GM19452 (cell line): ENCODE measurements around the gene AMY2A.
"Not testable (repeated sequence)": the region's sequence is repeated elsewhere in the genome, so short reads cannot be mapped to it uniquely, and the experiment has no call there.

Experiments used
- ATAC-seq: cut with Tn5 transposase; IDR thresholded peaks from one replicate; pipeline ENCODE4 v1.9.1; 2021; ENCODE audit not compliant: unreplicated experiment

The AMY2A gene

DNA sequence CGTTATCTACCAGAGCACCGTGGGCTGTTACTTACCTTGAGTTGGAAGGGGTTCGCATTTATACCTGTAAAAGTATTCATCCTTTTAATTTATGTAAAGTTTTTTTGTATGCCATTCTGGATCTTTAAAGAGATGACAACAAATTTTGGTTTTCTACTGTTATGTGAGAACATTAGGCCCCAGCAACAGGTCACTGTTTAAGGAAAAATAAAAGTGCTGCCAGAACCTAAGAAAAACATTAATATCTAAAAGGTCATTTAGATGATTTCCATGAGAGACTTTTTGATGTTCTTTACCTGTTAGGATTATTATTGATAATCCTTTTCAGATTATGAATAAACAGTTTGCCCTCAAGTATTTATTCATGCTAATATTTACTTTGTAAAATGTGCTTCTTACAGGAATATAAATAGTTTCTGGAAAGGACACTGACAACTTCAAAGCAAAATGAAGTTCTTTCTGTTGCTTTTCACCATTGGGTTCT, at the start of gene AMY2A:
Gene AMY2A, plus strand, starts transcription at position 434 of the 484 bp plus-strand sequence. Its CDS starts 14 bp downstream, at position 448.
- not testable (repeated sequence) for ATAC-seq

DNA sequence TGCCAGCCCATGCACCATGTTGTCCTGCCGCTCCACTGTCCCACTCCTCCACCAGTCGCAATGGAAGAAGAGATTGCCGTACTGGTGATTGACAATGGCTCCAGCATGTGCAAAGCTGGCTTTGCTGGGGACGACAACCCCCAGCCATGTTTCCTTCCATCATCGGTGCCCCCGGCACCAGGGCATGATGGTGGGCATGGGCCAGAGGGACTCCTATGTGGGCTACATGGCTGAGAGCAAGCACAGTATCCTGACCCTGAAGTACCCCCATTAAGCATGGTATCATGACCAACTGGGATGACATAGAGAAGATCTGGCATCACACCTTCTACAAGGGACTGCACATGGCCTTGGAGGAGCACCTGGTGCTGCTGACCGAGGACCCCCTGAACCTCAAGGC, 47.7 kb upstream of the AMY2A start:
- no peak for ATAC-seq

DNA sequence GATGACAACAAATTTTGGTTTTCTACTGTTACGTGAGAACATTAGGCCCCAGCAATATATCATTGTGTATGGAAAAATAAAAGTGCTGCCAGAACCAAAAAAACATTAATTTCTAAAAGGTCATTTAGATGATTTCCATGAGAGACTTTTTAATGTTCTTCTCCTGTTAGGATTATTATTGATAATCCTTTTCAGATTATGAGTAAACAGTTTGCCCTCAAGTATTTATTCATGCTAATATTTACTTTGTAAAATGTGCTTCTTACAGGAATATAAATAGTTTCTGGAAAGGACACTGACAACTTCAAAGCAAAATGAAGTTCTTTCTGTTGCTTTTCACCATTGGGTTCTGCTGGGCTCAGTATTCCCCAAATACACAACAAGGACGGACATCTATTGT, 45.9 kb upstream of the AMY2A start, which contains the start of gene AMY2B:
Gene AMY2B, plus strand, starts transcription at position 301 of the 400 bp plus-strand sequence. Its CDS starts 14 bp downstream, at position 315.
- ATAC-seq = not testable (repeated sequence)

DNA sequence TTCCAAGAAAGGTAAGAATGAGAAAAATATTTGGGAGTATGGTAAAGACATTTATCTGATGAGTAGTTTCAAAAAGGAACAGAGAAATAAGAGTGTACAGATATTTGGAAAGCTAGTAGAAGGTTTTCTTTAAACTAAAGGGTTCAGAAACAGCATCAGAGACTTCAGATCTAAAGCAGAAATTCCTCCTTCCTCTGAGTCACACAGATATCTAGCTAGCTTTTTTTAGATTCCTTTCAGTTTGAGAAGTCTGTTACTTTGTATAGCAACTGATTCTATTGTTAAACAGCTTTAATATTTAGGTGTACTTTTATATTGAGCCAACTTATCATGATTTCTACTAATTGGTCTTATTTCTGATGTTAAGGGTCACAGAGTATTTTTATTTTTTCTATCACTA, 41.2 kb upstream of the AMY2A start:
- no peak for ATAC-seq

DNA sequence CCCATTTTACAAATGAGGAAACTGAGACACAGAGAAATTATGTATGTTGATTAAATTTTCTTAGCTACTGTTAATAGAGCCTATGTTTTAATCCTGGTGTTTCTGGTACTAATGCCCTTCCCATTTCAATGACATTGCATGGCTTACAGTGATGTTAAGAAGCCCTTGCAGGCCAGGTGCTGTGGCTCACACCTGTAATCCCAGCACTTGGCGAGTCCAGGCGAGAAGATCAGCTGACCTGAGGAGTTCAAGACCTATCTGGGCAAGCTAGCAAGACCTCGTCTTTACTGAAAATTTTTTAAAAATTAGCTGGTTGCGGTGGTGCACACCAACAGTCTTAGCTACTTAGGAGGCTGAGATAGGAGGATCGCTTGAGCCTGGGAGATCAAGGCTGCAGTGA, 40.4 kb upstream of the AMY2A start:
- not testable (repeated sequence) for ATAC-seq

DNA sequence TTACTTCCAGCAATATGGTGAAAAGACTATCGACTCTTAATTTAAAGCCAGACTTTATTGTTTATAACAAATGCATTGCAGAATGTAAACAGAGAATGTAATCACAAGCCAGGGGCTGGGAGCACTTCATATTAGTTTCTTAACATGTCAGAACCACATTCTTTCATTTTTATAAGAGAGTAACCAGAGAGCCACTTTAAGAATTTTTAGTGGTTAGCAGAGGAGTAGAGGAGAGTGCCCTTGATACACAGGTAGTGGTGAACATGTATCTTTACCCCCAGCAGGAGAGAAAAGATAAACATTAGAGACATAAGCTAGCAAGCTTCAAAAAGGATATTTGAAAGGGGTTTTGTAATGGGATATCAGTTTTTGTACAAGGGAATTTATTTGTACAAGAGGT, 34.8 kb upstream of the AMY2A start:
- ATAC-seq = no peak

DNA sequence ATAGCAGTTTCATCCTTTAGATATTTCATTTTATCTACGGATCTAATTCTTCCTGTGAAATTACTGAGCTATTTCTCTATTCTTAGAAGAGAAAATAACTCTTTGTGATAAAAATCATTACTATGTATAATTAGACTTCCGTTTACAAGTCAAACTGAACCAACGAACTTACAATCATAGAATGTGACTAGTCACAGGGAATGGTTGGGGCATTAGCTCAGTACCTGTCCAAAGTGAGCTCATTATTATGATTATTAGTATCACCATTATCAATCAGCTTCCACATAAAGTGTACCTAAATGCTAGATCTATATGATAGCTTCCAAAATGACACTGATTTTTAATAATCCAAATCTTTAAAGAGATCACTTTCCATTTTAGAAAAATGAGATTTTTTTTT, 33.3 kb upstream of the AMY2A start:
- ATAC-seq = no peak

DNA sequence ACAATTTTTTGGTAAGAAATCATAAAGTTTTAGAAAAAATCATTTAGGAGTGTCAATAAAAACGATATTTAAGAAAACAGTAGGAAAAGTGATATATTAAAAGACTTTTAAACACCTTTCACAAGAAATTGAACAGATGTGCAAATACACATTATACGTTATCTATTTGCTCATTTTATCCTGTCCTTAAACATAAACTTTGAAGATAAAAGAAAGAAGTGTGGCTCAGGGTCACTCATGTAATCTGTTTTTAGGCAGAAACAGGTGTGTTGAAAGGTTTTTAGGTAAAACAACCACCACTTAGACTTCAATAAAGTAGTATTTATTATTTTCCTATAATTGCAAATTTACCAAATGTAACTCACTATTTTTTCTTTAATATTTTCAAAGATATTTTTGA, 32.7 kb upstream of the AMY2A start:
- ATAC-seq = no peak

DNA sequence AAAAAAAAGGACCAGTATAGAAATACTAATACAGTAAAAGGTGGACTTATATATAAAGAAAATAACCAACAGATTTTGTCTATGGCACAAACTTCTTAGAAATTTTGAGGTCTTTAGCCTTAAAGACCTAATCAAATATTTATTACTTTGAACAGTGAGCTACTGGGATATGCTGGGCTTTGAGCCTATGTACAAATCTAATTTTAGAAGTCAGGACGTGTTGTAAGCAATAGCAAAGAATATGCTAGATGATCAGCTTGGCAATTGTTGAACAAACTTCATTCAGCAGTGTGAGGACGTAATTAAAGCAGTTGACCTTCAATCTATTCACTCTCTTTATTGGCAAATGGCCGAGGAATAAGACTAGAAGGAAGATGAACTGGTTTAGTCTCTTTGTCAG, 14.5 kb upstream of the AMY2A start:
- not testable (repeated sequence) for ATAC-seq

DNA sequence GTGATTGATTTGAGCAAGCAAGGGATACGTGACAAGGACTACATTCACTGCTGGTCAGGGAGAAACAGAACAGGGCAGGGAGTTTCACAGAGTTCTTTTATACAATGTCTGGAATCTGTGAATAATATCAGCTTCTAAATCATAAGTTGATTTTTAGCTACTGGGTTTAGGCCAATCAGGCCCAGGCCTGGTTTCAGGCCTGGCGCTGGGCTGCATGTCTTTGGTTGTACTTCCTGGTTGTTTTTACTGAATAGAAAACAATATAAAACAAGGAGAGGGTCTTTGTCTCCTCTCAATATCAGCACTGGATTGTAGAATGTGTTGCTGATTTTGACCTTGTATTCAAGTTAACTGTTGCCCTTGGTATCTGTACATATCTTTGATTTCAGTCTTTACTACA, 865 bp upstream of the AMY2A start:
- ATAC-seq = no peak

DNA sequence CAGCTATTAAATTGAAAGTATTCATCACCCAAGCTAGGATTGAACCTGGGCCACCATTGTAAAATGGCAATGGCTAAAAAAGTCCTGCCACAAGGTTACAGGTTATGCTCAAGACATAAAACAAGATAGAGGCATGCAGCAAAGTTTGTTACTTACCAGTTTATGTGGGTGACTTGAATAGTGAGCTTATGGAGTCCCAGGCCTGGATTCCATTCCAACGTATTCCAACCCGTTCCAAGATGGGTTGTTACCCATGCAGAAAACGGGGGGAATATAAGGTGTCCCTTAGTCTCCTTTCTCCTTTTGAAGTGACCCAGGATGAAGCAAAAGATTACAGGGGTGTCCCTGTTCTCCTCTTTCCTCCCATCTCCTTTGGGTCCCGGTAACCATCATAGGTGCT, 10.2 kb downstream of the AMY2A start:
- ATAC-seq = not testable (repeated sequence)

DNA sequence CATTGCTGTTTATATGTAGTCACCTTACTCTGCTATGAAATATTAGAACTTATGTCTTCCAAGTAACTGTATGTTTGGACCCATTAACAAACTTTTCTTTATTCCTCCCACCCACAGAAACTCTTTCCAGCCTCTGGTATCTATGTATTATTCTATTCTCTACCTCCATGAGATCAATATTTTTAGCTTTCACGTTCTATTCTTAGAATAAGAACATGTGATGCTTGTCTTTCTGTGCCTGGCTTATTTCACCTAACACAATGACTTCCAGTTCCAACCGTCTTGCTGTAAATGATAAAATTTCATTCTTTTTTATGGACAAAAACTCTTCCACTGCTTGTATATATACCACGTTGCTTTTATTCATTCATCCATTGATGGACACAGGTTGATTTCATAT, 24.0 kb downstream of the AMY2A start:
- not testable (repeated sequence) for ATAC-seq

DNA sequence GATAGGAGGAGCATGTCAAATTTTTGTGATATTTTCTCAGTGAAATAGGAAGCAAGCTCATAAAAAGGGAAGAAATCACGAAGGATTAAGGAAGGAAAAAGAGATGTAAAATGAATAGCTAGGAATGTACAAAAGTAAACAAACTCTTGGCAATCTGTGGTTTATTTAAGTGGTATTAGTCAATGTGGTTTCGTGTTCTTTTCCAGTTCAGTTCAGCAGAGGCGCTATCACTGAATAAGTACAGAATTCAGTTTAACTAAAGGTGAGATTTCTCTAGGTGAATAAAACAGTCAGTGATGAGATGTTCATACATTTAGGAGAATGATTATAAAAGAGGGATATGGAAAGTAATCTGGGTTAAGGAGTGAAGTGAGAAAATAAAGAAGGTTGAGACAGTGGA, 26.7 kb downstream of the AMY2A start:
- ATAC-seq = not testable (repeated sequence)

DNA sequence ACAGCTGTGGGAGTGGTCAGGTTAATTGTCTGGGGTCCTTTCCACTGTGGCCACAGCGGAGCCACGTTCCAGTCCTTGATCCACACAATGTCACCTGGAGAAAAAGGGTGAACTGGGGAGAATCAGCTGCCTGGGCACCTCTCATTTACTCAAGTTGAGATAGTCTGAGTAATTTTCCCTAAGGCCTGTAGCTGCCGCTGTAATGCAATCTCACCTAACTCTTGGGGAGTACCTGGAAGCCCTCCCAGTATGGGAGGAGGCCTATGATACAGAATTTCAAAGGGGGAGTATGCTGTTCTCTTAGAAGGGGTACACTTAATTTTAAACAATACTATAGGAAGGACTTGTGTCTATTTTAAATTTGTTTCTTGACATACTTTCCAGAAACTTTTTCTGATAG, 33.1 kb downstream of the AMY2A start:
- ATAC-seq = not testable (repeated sequence)

DNA sequence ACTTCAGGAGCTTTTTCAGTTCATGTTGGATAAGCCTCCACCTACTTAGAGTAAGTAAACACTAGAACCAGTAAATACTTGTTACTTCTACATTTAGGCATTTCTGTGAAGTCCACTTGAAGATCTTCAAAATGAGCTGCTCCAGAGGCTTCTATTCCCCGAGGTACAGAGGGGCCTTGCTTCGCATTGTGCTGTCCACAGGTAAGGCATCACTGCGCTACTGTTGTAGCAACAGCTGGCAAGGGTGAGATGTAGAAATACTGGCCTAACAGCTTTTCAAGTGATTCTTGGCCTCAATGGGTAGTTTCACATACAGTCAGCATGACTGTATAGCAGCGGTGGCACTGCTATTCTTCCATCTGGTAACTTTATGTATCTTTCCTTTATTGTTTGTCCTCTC, 33.7 kb downstream of the AMY2A start:
- ATAC-seq = not testable (repeated sequence)

DNA sequence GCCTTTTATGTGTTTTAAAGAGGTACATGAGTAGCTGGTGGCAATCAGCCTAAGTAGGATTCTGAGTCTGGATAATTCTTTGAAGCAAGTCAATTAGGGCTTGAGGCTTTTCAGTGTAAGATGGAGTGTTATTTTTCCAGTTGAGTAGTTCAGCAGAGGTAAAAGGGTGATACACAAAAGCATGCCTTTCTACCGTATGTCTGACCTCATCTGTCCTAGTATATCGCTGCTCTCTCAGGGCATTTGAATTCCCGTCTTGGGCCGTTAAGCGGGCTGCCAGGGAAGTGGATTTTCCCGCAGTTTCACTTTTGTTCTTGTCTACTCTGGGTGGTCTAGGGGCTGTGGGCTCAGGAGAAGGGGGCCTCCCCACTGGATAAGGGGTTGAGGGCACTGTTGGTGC, 36.9 kb downstream of the AMY2A start:
- ATAC-seq = not testable (repeated sequence)

DNA sequence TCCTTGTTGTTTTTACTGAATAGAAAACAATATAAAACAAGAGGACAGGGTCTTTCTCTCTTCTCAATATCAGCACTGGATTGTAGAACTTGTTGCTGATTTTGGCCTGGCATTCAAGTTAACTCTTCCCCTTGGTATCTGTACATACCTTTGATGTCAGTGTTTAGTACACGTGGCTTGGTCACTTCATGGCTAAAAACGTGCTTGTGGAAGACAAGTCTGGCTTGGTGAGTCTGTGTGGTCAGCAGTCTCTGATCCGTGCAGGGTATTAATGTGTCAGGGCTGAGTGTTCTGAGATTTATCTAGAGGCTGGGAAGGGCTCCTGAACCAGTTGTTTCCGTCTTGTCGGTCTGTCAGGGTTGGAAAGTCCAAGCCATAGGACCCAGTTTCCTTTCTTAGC, 38.2 kb downstream of the AMY2A start, which contains the start of gene AMY1A:
Gene AMY1A, plus strand, starts transcription at position 301 of the 400 bp plus-strand sequence. CDS start 571 bp downstream, outside the sequence.
- ATAC-seq = not testable (repeated sequence)
